ENCODE measurements around the gene FNIP1.

FNIP1 gene

DNA sequence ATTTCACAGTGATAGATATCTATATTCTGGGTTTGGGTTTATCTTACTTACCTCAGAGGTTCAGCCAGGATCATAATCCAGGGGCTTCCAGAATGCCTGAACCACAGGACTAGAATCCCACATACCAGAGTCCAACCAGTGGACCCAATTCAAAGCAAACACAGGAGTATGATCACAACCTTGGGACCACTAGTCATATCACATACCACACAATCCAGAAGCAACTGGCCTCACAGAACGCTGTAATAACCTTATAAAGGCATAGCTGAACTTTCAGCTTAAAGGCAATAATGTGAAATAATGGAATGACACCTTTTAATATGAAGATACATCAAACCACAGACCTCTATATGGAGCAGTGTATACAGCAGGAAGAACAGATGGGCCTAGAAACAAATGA is 187.0 kb downstream of the FNIP1 start:
- Histone ChIP-seq H3K27me3 (ENCODE audit: low read length) (no peaks in the 10 kb centered on the region), H3K79me2 (ENCODE audit: insufficient read depth, low read length) (peaks cover 98% of the 10 kb centered on the region), H4K20me1 (ENCODE audit: low read depth, low read length) (peaks cover 56% of the 10 kb centered on the region), H3K36me3 (ENCODE audit: low read length) (no peaks in the 10 kb centered on the region), H3K27ac (ENCODE audit: low read depth, low read length) (no peak overlapping the region), H2AFZ (ENCODE audit: low read depth, low read length, severe bottlenecking) (no peak overlapping the region), H3K4me3 (ENCODE audit: insufficient read depth, low read length, poor library complexity, severe bottlenecking) (no peak overlapping the region), H3K9me3 (ENCODE audit: insufficient read depth, low read length) (no peaks in the 10 kb centered on the region), H3K4me2 (ENCODE audit: low read depth, low read length, poor library complexity, severe bottlenecking) (no peak overlapping the region), H3K9me2 (replicated peaks; ENCODE audit: insufficient read depth, low read length) (no peaks in the 10 kb centered on the region), H3F3A (ENCODE audit: insufficient read depth) (peaks cover 4% of the 10 kb centered on the region; the same call in 1 of the 2 replicates), H3K9ac (ENCODE audit: low read length) (no peak overlapping the region)
- TF ChIP-seq CTCF (IDR thresholded peaks at IDR 0.05; ENCODE audit: insufficient read depth, low read length, poor library complexity, severe bottlenecking) = no peak
- no peak for TF ChIP-seq EZH2phosphoT487 (conservative IDR thresholded peaks at IDR 0.05; ENCODE audit: low read length)

GRCh38 chr5:131608597-131608996 is 188.2 kb downstream of the FNIP1 start:
- Histone ChIP-seq H4K20me1 (ENCODE audit: low read depth, low read length) (peaks cover 59% of the 10 kb centered on the region), H3K27ac (ENCODE audit: low read depth, low read length) (no peak overlapping the region), H3K27me3 (ENCODE audit: low read length) (no peaks in the 10 kb centered on the region), H3K4me3 (ENCODE audit: insufficient read depth, low read length, poor library complexity, severe bottlenecking) (no peak overlapping the region), H2AFZ (ENCODE audit: low read depth, low read length, severe bottlenecking) (no peak overlapping the region), H3K9me3 (ENCODE audit: insufficient read depth, low read length) (no peaks in the 10 kb centered on the region), H3K9me2 (replicated peaks; ENCODE audit: insufficient read depth, low read length) (no peaks in the 10 kb centered on the region), H3F3A (ENCODE audit: insufficient read depth) (peaks cover 4% of the 10 kb centered on the region), H3K4me2 (ENCODE audit: low read depth, low read length, poor library complexity, severe bottlenecking) (no peak overlapping the region), H3K36me3 (ENCODE audit: low read length) (peaks cover 4% of the 10 kb centered on the region; the same call in 1 of the 2 replicates), H3K79me2 (ENCODE audit: insufficient read depth, low read length) (peaks cover 97% of the 10 kb centered on the region), H3K9ac (ENCODE audit: low read length) (no peak overlapping the region)
- TF ChIP-seq EZH2phosphoT487 (conservative IDR thresholded peaks at IDR 0.05; ENCODE audit: low read length) (no peak), CTCF (IDR thresholded peaks at IDR 0.05; ENCODE audit: insufficient read depth, low read length, poor library complexity, severe bottlenecking) (no peak)

DNA sequence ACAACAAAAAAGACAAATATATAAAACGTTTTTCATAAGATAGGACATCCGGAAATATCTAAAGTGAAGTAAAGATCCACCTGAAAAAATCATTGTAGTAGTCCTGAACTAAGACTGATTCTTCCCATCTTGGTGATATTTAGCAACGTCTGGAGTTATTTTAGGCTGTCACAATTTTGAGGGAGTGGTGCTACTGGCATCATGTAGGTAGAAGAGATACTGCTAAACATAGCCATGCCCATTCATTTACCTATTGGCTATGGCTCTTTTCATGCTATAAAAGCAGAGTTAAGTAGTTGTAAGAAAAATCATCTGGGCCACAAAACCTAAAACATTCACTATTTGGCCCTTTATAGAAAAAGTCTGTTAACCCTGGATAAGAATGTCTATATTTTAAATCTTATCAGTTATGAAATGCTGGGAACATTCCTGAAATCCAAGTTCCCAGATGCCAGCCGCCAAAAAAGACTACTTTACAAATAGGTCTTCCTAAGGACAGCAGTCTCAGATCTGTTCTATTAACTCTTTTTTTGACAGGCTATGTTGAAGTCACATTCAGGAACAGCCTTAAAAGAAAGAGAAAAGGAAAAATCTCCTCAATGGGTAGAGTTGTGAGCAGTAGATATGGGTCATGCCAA is 188.8 kb downstream of the FNIP1 start:
- Histone ChIP-seq H3K4me2 (ENCODE audit: low read depth, low read length, poor library complexity, severe bottlenecking) (no peak overlapping the region), H2AFZ (ENCODE audit: low read depth, low read length, severe bottlenecking) (no peak overlapping the region), H3K79me2 (ENCODE audit: insufficient read depth, low read length) (peaks cover 92% of the 10 kb centered on the region), H3K27ac (ENCODE audit: low read depth, low read length) (no peak overlapping the region), H3K27me3 (ENCODE audit: low read length) (no peaks in the 10 kb centered on the region), H3K36me3 (ENCODE audit: low read length) (peaks cover 7% of the 10 kb centered on the region; the same call in 1 of the 2 replicates), H3K4me3 (ENCODE audit: insufficient read depth, low read length, poor library complexity, severe bottlenecking) (no peak overlapping the region), H4K20me1 (ENCODE audit: low read depth, low read length) (peaks cover 64% of the 10 kb centered on the region), H3K9ac (ENCODE audit: low read length) (no peak overlapping the region), H3F3A (ENCODE audit: insufficient read depth) (peaks cover 4% of the 10 kb centered on the region), H3K9me3 (ENCODE audit: insufficient read depth, low read length) (no peaks in the 10 kb centered on the region), H3K9me2 (replicated peaks; ENCODE audit: insufficient read depth, low read length) (no peaks in the 10 kb centered on the region)
- TF ChIP-seq EZH2phosphoT487 (conservative IDR thresholded peaks at IDR 0.05; ENCODE audit: low read length) = no peak
- no peak for TF ChIP-seq CTCF (IDR thresholded peaks at IDR 0.05; ENCODE audit: insufficient read depth, low read length, poor library complexity, severe bottlenecking)

All from SU-DHL-6 (cell line).